ENCODE measurements around the gene HSPBAP1. TPM values are rescaled to one million over a fixed set of nuclear protein-coding genes. Genes with fewer than 3 reads are reported as not detected.

The HSPBAP1 gene
- total and polyA plus RNA-seq, 2 of the 13 experiments (the other 11 are each of a cell fraction or from before 2014, with no cell fraction given): 4.2 to 5.1 TPM

GRCh38 chr3:122793568-122794416, at the start of gene HSPBAP1 (continued):
- TF ChIP-seq ZBTB46 (CRISPR knock-in tag; IDR thresholded peaks at IDR 0.05; ENCODE audit: borderline replicate concordance) (no peak), JUN (CRISPR knock-in tag; IDR thresholded peaks at IDR 0.05) (no peak; the same call in 1 of the 2 replicates), ELF1 (CRISPR knock-in tag; IDR thresholded peaks at IDR 0.05) (peak; percentile 71), ATF7 (IDR thresholded peaks at IDR 0.05) (no peak), ATF7 (CRISPR knock-in tag; IDR thresholded peaks at IDR 0.05) (no peak), ARID5B (CRISPR knock-in tag; IDR thresholded peaks at IDR 0.05) (peak; percentile 55; the same call in 1 of the 2 replicates), ZNF512 (CRISPR knock-in tag; IDR thresholded peaks at IDR 0.05) (no peak), SOX13 (IDR thresholded peaks at IDR 0.05) (no peak), SOX13 (CRISPR knock-in tag; conservative IDR thresholded peaks at IDR 0.05 in 1 of 2, IDR thresholded peaks at IDR 0.05 in 1 of 2) (no peak), PCBP1 (IDR thresholded peaks at IDR 0.05; ENCODE audit: borderline replicate concordance, low read depth, low read length) (no peak), ZNF7 (CRISPR knock-in tag; IDR thresholded peaks at IDR 0.05) (no peak), NPAS2 (CRISPR knock-in tag; IDR thresholded peaks at IDR 0.05; ENCODE audit: borderline replicate concordance) (no peak), TRIM22 (IDR thresholded peaks at IDR 0.05) (no peak), IKZF1 (IDR thresholded peaks at IDR 0.05) (no peak), ZFY (CRISPR knock-in tag; IDR thresholded peaks at IDR 0.05) (peak; percentile 47), LRRFIP1 (CRISPR knock-in tag; conservative IDR thresholded peaks at IDR 0.05) (no peak), BCL6 (CRISPR knock-in tag; IDR thresholded peaks at IDR 0.05) (peak; percentile 44; the same call in 1 of the 2 replicates), MIER2 (CRISPR knock-in tag; IDR thresholded peaks at IDR 0.05) (no peak), MAFK (conservative IDR thresholded peaks at IDR 0.05 in 1 of 2, IDR thresholded peaks at IDR 0.05 in 1 of 2; ENCODE audit: low read length in 2 of 2) (no peak)

Data from HepG2 (cell line).